WTC11 (cell line): ENCODE measurements around the gene PRMT9.

ENCODE experiments used
- CBFB ChIP-seq: sonication (generic); formaldehyde crosslinking; IDR thresholded peaks from 2 replicates; pipeline ENCODE4 v1.8.1; 2022; ENCODE audit warnings: mild to moderate bottlenecking, low read depth, missing genetic modification reagents
- ETV6 ChIP-seq: sonication (generic); formaldehyde crosslinking; IDR thresholded peaks from 2 replicates; pipeline ENCODE4 v1.8.1; 2022; ENCODE audit warnings: mild to moderate bottlenecking, missing genetic modification reagents
- NR2C2 ChIP-seq: sonication (generic); formaldehyde crosslinking; IDR thresholded peaks from 2 replicates; pipeline ENCODE4 v1.8.0; 2022; ENCODE audit warnings: mild to moderate bottlenecking, missing genetic modification reagents
- SOX15 ChIP-seq: fragments of 250-450 bp; sonication (Bioruptor Pico); IDR thresholded peaks from 2 replicates; pipeline ENCODE4 v1.9.0; 2021; ENCODE audit warnings: mild to moderate bottlenecking
- ZNF263 ChIP-seq: sonication (generic); formaldehyde crosslinking; IDR thresholded peaks from 2 replicates; pipeline ENCODE4 v1.8.1; 2022; ENCODE audit warnings: low read depth, mild to moderate bottlenecking, moderate library complexity, missing genetic modification reagents
- TF ChIP-seq, protein P1 (sequence below): sonication (generic); formaldehyde crosslinking; IDR thresholded peaks from 2 replicates; pipeline ENCODE4 v1.8.1; 2023; ENCODE audit warnings: mild to moderate bottlenecking, missing genetic modification reagents
- TF ChIP-seq, protein P2 (sequence below): fragments of 200-600 bp; IDR thresholded peaks from 2 replicates; pipeline ENCODE4 v1.8.0; 2022; ENCODE audit warnings: antibody characterized with exemption
- TF ChIP-seq, protein P3 (sequence below): sonication (generic); formaldehyde crosslinking; IDR thresholded peaks from 2 replicates; pipeline ENCODE4 v1.8.1; 2023; ENCODE audit warnings: mild to moderate bottlenecking, missing genetic modification reagents, moderate library complexity

DNA sequence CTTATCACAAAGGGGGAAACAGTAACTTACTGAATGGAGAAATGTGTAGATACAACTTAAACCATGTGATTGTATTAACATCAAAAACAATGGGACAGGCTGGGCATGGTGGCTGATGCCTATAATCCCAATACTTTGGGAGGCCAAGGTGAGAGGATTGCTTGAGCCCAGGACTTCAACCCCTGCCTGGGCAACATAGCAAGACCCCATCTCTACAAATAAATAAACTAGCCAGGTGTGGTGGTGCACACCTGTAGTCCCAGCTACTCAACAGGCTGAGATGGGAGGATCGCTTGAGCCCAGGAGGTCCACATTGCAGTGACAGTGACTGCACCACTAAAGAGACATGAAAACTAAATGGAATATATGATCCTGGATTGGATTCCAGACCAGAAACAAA is 40.3 kb downstream of the PRMT9 start:
- TF ChIP-seq CBFB (CRISPR knock-in tag): no peak
- TF ChIP-seq, protein P1, sequence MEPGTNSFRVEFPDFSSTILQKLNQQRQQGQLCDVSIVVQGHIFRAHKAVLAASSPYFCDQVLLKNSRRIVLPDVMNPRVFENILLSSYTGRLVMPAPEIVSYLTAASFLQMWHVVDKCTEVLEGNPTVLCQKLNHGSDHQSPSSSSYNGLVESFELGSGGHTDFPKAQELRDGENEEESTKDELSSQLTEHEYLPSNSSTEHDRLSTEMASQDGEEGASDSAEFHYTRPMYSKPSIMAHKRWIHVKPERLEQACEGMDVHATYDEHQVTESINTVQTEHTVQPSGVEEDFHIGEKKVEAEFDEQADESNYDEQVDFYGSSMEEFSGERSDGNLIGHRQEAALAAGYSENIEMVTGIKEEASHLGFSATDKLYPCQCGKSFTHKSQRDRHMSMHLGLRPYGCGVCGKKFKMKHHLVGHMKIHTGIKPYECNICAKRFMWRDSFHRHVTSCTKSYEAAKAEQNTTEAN: no peak
- TF ChIP-seq, protein P2, sequence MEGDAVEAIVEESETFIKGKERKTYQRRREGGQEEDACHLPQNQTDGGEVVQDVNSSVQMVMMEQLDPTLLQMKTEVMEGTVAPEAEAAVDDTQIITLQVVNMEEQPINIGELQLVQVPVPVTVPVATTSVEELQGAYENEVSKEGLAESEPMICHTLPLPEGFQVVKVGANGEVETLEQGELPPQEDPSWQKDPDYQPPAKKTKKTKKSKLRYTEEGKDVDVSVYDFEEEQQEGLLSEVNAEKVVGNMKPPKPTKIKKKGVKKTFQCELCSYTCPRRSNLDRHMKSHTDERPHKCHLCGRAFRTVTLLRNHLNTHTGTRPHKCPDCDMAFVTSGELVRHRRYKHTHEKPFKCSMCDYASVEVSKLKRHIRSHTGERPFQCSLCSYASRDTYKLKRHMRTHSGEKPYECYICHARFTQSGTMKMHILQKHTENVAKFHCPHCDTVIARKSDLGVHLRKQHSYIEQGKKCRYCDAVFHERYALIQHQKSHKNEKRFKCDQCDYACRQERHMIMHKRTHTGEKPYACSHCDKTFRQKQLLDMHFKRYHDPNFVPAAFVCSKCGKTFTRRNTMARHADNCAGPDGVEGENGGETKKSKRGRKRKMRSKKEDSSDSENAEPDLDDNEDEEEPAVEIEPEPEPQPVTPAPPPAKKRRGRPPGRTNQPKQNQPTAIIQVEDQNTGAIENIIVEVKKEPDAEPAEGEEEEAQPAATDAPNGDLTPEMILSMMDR: no peak
- TF ChIP-seq, protein P3, sequence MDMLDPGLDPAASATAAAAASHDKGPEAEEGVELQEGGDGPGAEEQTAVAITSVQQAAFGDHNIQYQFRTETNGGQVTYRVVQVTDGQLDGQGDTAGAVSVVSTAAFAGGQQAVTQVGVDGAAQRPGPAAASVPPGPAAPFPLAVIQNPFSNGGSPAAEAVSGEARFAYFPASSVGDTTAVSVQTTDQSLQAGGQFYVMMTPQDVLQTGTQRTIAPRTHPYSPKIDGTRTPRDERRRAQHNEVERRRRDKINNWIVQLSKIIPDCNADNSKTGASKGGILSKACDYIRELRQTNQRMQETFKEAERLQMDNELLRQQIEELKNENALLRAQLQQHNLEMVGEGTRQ (CRISPR knock-in tag): no peak
- TF ChIP-seq ETV6 (CRISPR knock-in tag): no peak
- no peak for TF ChIP-seq NR2C2 (CRISPR knock-in tag)
- no peak for TF ChIP-seq SOX15 (CRISPR knock-in tag)
- no peak for TF ChIP-seq ZNF263 (CRISPR knock-in tag)
